NK-92 (cell line): Measurements from ENCODE around the gene PINK1.

Experiments used
- DNase-seq: peaks from one replicate; lab custom pipeline; 2025; ENCODE audit not compliant: unreplicated experiment; lab: John Stamatoyannopoulos, UW

PINK1 gene

GRCh38 chr1:20678599-20678998, 45.3 kb downstream of the PINK1 start:
- DNase-seq: no peak

- no peak for DNase-seq
Measured at GRCh38 chr1:20680269-20680668, 47.0 kb downstream of the PINK1 start.

GRCh38 chr1:20681999-20682398, 48.7 kb downstream of the PINK1 start:
- no peak for DNase-seq

- DNase-seq: no peak
Measured at GRCh38 chr1:20682571-20683236, 49.4 kb downstream of the PINK1 start.

GRCh38 chr1:20683614-20684013, 50.4 kb downstream of the PINK1 start:
- DNase-seq: no peak

- DNase-seq: no peak
Measured at GRCh38 chr1:20684050-20684620, 50.9 kb downstream of the PINK1 start.

GRCh38 chr1:20684651-20685050, 51.4 kb downstream of the PINK1 start:
- DNase-seq: no peak

GRCh38 chr1:20685099-20685662, 51.9 kb downstream of the PINK1 start:
- no peak for DNase-seq

GRCh38 chr1:20685741-20686140, 52.5 kb downstream of the PINK1 start:
- DNase-seq: no peak

GRCh38 chr1:20686883-20687725, 53.8 kb downstream of the PINK1 start:
- DNase-seq: no peak

- no peak for DNase-seq
Measured at GRCh38 chr1:20689645-20690056, 56.4 kb downstream of the PINK1 start.

GRCh38 chr1:20691872-20692271, 58.6 kb downstream of the PINK1 start:
- no peak for DNase-seq

- DNase-seq: no peak
Measured at GRCh38 chr1:20693623-20694022, 60.4 kb downstream of the PINK1 start.

- DNase-seq: no peak
Measured at GRCh38 chr1:20695515-20695914, 62.3 kb downstream of the PINK1 start.

GRCh38 chr1:20696397-20697333, 63.4 kb downstream of the PINK1 start:
- DNase-seq: no peak

GRCh38 chr1:20697563-20697962, 64.3 kb downstream of the PINK1 start:
- no peak for DNase-seq

- DNase-seq: no peak
Measured at GRCh38 chr1:20698195-20698910, 65.1 kb downstream of the PINK1 start.

- DNase-seq: no peak
Measured at GRCh38 chr1:20699558-20699957, 66.3 kb downstream of the PINK1 start.

- no peak for DNase-seq
Measured at GRCh38 chr1:20700636-20701215, 67.5 kb downstream of the PINK1 start.
